Endothelial cell of umbilical vein (primary cell): ENCODE results near the gene LRRC39. TPM values are rescaled to one million over a fixed set of nuclear protein-coding genes. Genes with fewer than 3 reads are reported as not detected.

Experiments used
- BruUV-seq: library from RNA; stranded (reverse); fragments of 400-500 nt; replicated peaks from 2 replicates; lab custom pipeline; 2021; lab: Mats Ljungman, UMichigan
- CTCF ChIA-PET: fragments of 300-600, 350-600 bp; sonication (Branson Sonifier 250); formaldehyde crosslinking; loops from one replicate; lab custom pipeline; 2021; ENCODE audit warnings: antibody characterized with exemption, inconsistent platforms; lab: Charles Lee
- POLR2A ChIA-PET: fragments of 300-600, 350-600 bp; sonication (Branson Sonifier 250); formaldehyde crosslinking; loops from one replicate; lab custom pipeline; 2021; ENCODE audit warnings: antibody characterized with exemption, inconsistent platforms; lab: Charles Lee
- DNase-seq: peaks from one replicate; pipeline ENCODE4 v3.0.0-alpha.2; 2011; ENCODE audit warnings: low read depth, low spot score
- FAIRE-seq: peaks from 2 replicates; lab custom pipeline; 2011; peaks lifted over from hg19 to GRCh38; lab: Jason Lieb, UNC
- H2AFZ ChIP-seq: 2 replicates; pipeline ENCODE4 v1.6.0; 2012; ENCODE audit warnings: low read depth, low read length, control low read depth, inconsistent platforms
- H3K27ac ChIP-seq: 2 replicates; pipeline ENCODE4 v1.5.1; 2011; ENCODE audit warnings: low read depth, mild to moderate bottlenecking, control low read depth, low read length, moderate library complexity; ENCODE audit not compliant: insufficient read depth
- H3K27me3 ChIP-seq, 2 experiments: 2 replicates each; pipeline versions ENCODE4 v1.6.0 to v1.6.1; 2011; ENCODE audit warnings: low read length in 2 of 2, mixed read lengths in 1 of 2; ENCODE audit not compliant: control insufficient read depth in 2 of 2, insufficient read depth in 2 of 2
- H3K36me3 ChIP-seq, 2 experiments: 2 replicates in 1 of 2; 3 replicates in 1 of 2; pipeline ENCODE4 v1.5.1; 2011; ENCODE audit warnings: low read length in 2 of 2, mild to moderate bottlenecking in 1 of 2, moderate library complexity in 1 of 2; ENCODE audit not compliant: control insufficient read depth in 2 of 2, insufficient read depth in 2 of 2; ENCODE audit errors: extremely low read depth in 1 of 2
- H3K4me1 ChIP-seq: 3 replicates; pipeline ENCODE4 v1.5.1; 2011; ENCODE audit warnings: mild to moderate bottlenecking, low read length; ENCODE audit not compliant: control insufficient read depth, insufficient read depth; ENCODE audit errors: extremely low read depth
- H3K4me2 ChIP-seq: 2 replicates; pipeline ENCODE4 v1.6.1; 2011; ENCODE audit warnings: low read length, control low read depth, mixed read lengths; ENCODE audit not compliant: insufficient read depth
- H3K4me3 ChIP-seq, 3 experiments: fragments of 200-600 bp in 1 of 3; sonication (generic), shearing (Covaris generic) in 1 of 3; replicated peaks in 1 of 3; 2 replicates each; pipeline ENCODE4 v1.5.1; 2011 to 2016; ENCODE audit warnings: control low read depth in 3 of 3, low read length in 3 of 3, mild to moderate bottlenecking in 2 of 3, inconsistent platforms in 1 of 3, low read depth in 1 of 3, moderate library complexity in 1 of 3; ENCODE audit not compliant: insufficient read depth in 1 of 3
- H3K79me2 ChIP-seq: 2 replicates; pipeline ENCODE4 v1.6.0; 2012; ENCODE audit warnings: low read length, inconsistent platforms; ENCODE audit not compliant: control insufficient read depth, insufficient read depth
- H3K9ac ChIP-seq: replicated peaks from 2 replicates; pipeline ENCODE3; 2011; ENCODE audit warnings: low read length, control low read depth; ENCODE audit not compliant: insufficient read depth; ENCODE audit errors: extremely low read depth
- H3K9me1 ChIP-seq: replicated peaks from 3 replicates; pipeline ENCODE4 v1.6.0; 2011; ENCODE audit warnings: mild to moderate bottlenecking, low read length; ENCODE audit not compliant: control insufficient read depth, insufficient read depth; ENCODE audit errors: extremely low read depth
- H3K9me3 ChIP-seq: replicated peaks from 2 replicates; pipeline ENCODE4 v1.5.1; 2012; ENCODE audit warnings: low read length, inconsistent platforms; ENCODE audit not compliant: control insufficient read depth, insufficient read depth
- H4K20me1 ChIP-seq: replicated peaks from 2 replicates; pipeline ENCODE3; 2011; ENCODE audit warnings: mild to moderate bottlenecking, low read length; ENCODE audit not compliant: control insufficient read depth, insufficient read depth; ENCODE audit errors: extremely low read depth
- CTCF ChIP-seq, 2 donors: IDR thresholded peaks; 1 replicate in 1 of 2; 2 replicates in 1 of 2; pipeline ENCODE4 v1.5.1; 2011; ENCODE audit warnings: low read length in 2 of 2, mild to moderate bottlenecking in 2 of 2, moderate library complexity in 2 of 2, control low read depth in 1 of 2, inconsistent platforms in 1 of 2, low read depth in 1 of 2; ENCODE audit not compliant: insufficient read depth in 1 of 2; ENCODE audit errors: extremely low read depth in 1 of 2
- EZH2 ChIP-seq: IDR thresholded peaks from 2 replicates; pipeline ENCODE4 v1.6.1; 2012; ENCODE audit warnings: borderline replicate concordance, low read depth, mild to moderate bottlenecking, moderate library complexity, low read length, inconsistent platforms; ENCODE audit not compliant: severe bottlenecking
- FOS ChIP-seq: IDR thresholded peaks from 2 replicates; pipeline ENCODE4 v1.6.1; 2011; ENCODE audit warnings: mild to moderate bottlenecking, low read length, moderate library complexity, borderline replicate concordance; ENCODE audit not compliant: insufficient read depth
- GATA2 ChIP-seq: IDR thresholded peaks from 2 replicates; pipeline ENCODE4 v1.7.0; 2011; ENCODE audit warnings: low read depth, mild to moderate bottlenecking, moderate library complexity, mixed read lengths, low read length; ENCODE audit not compliant: insufficient read length, insufficient read depth
- JUN ChIP-seq: IDR thresholded peaks from 2 replicates; pipeline ENCODE4 v1.6.1; 2011; ENCODE audit warnings: borderline replicate concordance, low read depth; ENCODE audit not compliant: insufficient read length, insufficient read depth
- MYC ChIP-seq: IDR thresholded peaks from one replicate; pipeline ENCODE4 v1.6.1; 2011; ENCODE audit warnings: mild to moderate bottlenecking, low read depth, low read length
- POLR2A ChIP-seq: IDR thresholded peaks from 2 replicates; pipeline ENCODE4 v1.6.1; 2012; ENCODE audit warnings: low read depth, mild to moderate bottlenecking, control low read depth, low read length
- POLR2AphosphoS5 ChIP-seq: IDR thresholded peaks from 2 replicates; pipeline ENCODE4 v1.6.1; 2012; ENCODE audit warnings: low read depth, mild to moderate bottlenecking, control low read depth, low read length, moderate library complexity; ENCODE audit not compliant: insufficient read depth
- dilution Hi-C: fragments of 300-500 bp; cut with MboI; formaldehyde crosslinking; loops from one replicate; pipeline ENCODE4 v1.15.0; 2019; ENCODE audit warnings: low sequenced_read_pairs; ENCODE audit not compliant: extremely low pct_ligation_motif_present
- intact Hi-C: fragments of 100-400 bp; cut with micrococcal nuclease; formaldehyde crosslinking; loops from one replicate; pipeline ENCODE4 v1.10.0; 2022
- polyA plus RNA-seq, 4 experiments: library from polyadenylated mRNA; depleted of rRNA in 3 of 4; stranded (reverse) in 3 of 4; unstranded in 1 of 4; fragments of >200 nt; gene quantifications; 2 replicates each; pipeline versions ENCODE4 v1.2.1 to v1.2.3, GENCODE V29; 2011 to 2012; ENCODE audit warnings: missing spikeins in 1 of 4
- total RNA-seq: library from RNA; stranded (reverse); gene quantifications from 2 replicates; pipeline ENCODE4 v1.2.3, GENCODE V29; 2021
- TF ChIP-seq, protein P1 (sequence below): IDR thresholded peaks from 2 replicates; pipeline ENCODE4 v1.6.1; 2011; ENCODE audit not compliant: insufficient read depth, insufficient read length

Gene LRRC39
- total and polyA plus RNA-seq, 2 donors (not counting 3 experiments of a cell fraction or from before 2014, with no cell fraction given), result 0.40 to 0.65 TPM

DNA sequence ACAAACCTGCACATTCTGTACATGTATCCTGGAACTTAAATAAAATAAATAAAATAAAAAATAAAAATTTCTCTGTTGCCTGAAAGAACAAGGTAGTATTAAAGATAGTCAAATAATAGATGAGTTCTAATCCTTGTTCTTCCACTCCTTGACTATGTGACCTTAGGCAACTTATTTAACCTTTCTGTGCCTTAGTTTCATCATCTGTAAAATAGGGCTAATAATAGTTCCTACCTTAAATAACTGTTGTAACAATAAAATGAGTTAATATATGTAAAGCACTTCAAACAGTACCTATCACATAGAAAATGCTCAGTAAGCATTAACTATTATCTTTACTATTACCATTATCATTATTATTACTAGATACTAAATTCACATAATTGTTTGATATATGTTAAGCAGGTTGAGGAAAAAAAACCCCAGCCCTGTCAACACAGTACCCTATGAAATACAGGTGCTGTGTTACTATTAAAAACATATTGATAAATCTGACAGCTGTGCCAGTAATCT is 68.4 kb downstream of the LRRC39 start:
- CTCF ChIA-PET, result no interaction called here
- Histone ChIP-seq H3K27ac (no peak overlapping the region), H2AFZ (no peak overlapping the region), H3K4me2 (no peak overlapping the region), H3K9ac (no peak overlapping the region), H3K9me1 (no peaks in the 10 kb centered on the region), H3K4me3 (no peak overlapping the region), H3K4me1 (no peaks in the 10 kb centered on the region), H3K79me2 (no peaks in the 10 kb centered on the region), H3K27me3 (no peaks in the 10 kb centered on the region), H3K36me3 (peaks cover 0 to 4% of the 10 kb centered on the region in 2 experiments), H4K20me1 (no peaks in the 10 kb centered on the region), H3K9me3 (no peaks in the 10 kb centered on the region)
- TF ChIP-seq, protein P1, sequence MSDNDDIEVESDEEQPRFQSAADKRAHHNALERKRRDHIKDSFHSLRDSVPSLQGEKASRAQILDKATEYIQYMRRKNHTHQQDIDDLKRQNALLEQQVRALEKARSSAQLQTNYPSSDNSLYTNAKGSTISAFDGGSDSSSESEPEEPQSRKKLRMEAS, result no peak
- no peak for TF ChIP-seq GATA2
- TF ChIP-seq CTCF (IDR thresholded peaks at IDR 0.05; ENCODE audit: extremely low read depth in 1 of 2, insufficient read depth in 1 of 2, low read depth in 1 of 2, low read length in 2 of 2), result no peak
- no peak for TF ChIP-seq POLR2AphosphoS5
- no peak for TF ChIP-seq MYC
- no peak for TF ChIP-seq JUN
- TF ChIP-seq EZH2, result no peak
- no peak for TF ChIP-seq FOS
- no peak for TF ChIP-seq POLR2A
- BruUV-seq, result no TSS peak
- intact Hi-C loops, result no loop called here
- POLR2A ChIA-PET, result no interaction called here
- no peak for DNase-seq
- FAIRE-seq, result no peak
- dilution Hi-C loops, result no loop called here
